SIG-M5 (cell line): Measurements from ENCODE around the gene CABP5.
"Not testable (repeated sequence)": the region's sequence is repeated elsewhere in the genome, so short reads cannot be mapped to it uniquely, and the experiment has no call there.

Source experiments
- DNase-seq: peaks from one replicate; lab custom pipeline; 2025; lab: John Stamatoyannopoulos, UW

Gene CABP5

DNA sequence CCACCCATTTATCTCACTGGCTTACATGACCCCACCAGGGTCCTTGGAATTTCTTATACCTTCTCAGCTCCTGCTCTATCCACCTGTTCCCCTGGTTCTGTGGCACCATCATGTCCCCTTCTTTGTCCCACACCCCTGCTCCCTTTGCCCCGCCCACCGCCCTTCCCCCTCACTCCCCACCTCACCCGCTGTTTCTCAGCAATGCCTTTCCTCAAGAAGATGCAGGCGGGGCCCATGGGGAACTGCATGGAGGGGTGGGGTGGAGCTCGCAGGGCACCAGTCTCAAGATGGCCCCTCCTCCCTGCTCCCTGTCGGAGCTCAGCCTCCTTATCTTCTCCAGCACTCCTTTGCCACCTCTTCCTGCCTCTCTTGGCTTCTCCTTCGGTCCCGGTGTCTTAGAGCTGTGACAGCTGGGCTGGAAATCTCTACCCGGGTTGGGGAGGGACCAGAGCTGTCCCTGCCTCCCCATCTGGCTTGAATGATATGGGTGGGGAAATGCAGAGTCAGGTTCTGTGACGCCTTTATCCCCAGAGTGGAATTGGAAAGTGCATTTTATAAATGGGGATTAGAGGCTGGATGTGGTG is at the start of gene CABP5:
TSS of gene CABP5 (minus strand) at position 405 of the 584 bp plus-strand sequence. CDS start at position 248, 157 bp downstream.
- no peak for DNase-seq

DNA sequence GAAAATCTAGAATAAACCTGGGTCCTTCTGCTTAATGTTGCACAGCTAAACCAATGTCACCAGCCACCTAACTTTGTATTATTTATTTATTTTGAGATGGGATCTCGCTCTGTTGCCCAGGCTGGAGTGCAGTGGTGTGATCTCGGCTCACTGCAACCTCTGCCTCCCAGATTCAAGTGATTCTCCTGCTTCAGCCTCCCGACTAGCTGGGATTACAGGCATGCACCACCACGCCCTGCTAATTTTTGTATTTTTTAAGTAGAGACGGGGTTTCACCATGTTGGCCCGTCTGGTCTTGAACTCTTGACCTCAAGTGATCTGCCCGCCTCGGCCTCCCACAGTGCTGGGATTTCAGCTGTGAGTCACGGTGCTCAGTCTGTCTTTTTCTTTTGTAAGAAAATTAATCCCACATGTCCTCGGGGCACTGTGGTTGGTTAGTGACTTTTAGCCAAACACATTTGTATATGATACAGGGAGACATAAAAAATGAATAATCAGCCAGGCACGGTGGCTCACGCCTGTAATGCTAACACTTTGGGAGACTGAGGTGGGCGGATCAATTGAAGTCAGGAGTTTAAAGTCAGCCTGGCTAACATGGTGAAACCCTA is 47.3 kb upstream of the CABP5 start:
- not testable (repeated sequence) for DNase-seq

DNA sequence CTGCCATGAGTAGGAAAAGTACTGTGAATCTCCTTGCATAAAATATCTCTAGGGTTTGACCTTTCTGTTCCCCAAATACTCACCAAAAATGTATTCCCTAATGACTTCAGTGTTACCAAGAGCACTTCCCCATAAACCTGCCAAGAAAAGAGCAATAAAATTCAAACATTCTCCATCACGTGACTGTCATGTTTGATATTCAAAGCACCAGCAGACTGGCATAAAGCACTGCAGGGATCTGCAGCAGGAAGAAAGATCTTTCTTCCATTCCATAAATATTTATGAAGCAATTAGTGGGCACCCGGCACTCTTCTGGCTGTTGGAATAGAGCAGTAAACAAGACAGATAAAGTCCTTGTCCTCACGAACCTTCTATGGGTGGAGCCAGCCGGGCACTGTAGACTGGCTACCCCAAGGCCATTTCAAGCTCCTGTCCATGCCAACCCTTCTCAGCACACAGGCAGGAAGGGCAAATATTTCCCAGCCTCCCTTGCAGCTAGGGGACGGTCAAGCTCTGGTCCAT is 46.5 kb upstream of the CABP5 start:
- no peak for DNase-seq

DNA sequence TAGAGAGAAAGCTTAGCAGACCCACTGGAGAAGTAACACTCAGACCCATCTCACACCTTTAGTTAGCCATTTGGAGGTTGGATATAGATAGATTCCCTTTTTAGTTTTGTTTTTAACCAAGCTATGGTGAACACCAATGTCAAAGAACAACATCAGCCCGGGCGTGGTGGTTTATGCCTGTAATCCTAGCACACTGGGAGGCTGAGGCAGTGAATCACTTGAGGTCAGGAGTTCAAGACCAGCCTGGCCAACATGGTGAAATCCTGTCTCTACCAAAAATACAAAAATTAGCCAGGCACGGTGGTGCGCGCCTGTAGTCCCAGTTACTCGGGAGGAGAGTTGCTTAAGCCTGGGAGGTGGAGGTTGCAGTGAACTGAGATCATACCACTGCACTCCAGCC is 45.1 kb upstream of the CABP5 start:
- not testable (repeated sequence) for DNase-seq

DNA sequence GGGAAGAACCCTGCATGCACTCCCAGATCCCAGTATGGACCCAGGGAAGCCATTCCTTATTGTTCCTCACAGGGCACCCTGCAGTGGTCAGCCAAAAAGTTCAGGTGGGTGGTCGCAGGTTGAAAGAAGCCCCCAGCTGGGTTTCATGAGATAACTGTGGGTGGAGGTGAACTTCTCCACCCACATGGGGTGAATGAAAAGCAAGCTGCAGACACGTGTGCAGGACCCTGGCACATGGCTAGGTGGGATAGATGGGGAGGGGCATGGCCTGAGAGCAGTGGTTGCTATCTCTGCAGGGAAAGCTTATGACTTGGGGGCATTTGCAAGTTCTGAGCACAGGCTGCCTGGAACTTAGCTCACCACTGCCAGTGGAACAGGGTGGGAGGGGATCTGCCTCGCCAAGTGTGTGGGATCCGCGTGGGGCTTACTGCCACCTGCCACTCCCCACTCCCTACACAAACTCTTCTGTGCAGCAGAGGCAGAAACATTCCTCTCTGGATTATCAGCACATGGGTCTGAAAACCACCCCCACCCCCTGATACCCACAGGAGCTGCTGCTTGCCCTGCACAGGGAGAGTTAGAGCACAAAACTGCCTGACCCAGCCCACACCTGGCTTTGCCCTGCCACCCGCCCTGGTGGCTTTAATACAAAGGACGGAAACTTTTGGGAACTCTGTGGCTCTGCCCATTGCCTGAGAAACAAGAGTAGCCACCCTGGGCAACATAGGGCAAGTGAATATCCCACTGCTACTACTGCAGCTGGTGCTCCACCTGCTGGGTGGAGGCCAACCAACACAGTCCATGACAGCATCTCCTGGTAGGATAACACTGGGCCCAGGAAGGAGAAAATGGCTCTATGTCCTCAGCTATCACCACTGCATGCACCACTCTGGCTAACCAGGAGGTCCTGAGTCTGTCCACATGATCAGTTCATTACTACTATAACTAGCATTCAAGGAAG is 42.3 kb upstream of the CABP5 start:
- DNase-seq: no peak

DNA sequence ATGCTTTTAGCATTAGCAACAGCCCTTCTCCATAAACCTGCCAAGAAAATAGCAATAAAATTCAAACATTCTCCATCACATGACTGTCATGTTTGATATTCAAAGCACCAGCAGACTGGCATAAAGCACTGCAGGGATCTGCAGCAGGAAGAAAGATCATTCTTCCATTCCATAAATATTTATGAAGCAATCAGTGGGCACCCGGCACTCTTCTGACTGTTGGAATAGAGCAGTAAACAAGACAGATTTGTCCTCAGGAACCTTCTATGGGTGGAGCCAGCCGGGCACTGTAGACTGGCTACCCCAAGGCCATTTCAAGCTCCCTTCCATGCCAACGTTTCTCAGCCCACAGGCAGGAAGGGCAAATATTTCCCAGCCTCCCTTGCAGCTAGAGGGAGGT is 41.2 kb upstream of the CABP5 start:
- DNase-seq: no peak

DNA sequence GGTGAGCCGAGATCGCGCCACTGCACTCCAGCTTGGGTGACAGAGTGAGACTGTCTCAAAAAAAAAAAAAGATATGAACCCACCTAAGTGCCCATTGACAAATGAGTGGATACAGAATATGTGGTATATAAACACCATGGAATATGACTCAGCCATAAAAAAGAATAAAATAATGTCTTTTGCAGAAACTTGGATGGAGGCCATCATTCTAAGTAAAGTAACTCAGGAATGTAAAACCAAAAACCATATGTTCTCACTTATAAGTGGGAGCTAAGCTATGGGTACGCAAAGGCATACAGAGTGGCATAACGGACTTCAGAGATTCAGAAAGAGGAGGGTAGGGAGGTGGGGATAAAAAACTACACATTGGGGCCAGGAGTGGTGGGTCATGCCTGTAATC is 37.2 kb upstream of the CABP5 start:
- no peak for DNase-seq

DNA sequence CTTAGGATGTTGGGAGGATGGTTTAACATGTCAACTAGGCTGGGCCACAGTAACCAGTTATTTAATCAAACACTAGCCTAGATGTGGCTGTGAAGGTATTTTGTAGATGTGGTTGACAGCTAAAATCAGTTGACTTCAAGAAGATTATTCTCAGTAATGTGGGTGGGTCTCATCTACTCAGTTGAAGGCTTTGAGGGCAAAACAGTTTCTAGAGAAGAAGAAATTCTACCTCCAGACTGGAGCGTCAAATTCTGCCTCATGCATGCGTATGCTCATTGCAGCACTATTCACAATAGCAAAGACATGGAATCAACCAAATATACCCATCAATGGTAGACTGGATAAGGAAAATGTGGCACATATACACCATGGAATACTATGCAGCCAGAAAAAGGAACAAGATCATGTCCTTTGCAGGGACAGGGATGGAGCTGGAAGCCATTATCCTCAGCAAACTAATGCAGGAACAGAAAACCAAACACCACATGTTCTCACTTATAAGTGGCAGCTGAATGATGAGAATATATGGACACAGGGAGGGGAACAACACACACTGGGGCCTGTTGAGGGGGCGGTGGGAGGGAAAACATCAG is 26.4 kb upstream of the CABP5 start:
- DNase-seq: not testable (repeated sequence)

DNA sequence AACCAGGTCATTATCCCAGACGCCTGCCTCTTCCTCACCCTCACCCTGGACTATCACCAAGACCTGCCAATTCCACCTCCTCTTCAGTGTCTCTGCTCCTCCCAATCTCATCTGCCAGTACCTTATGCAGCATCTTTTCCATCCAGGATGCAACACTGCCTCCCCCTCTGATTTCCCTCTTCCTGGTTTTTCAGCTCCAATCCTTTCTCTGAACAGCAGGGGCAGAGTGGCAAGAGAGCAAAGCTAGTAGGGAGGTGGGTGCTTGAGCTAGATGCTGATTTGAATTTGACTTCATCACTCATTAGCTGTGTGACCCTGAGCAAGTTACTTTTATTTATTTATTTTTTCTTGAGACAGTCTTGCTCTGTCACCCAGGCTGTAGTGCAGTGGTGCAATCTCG is 25.6 kb upstream of the CABP5 start:
- no peak for DNase-seq

DNA sequence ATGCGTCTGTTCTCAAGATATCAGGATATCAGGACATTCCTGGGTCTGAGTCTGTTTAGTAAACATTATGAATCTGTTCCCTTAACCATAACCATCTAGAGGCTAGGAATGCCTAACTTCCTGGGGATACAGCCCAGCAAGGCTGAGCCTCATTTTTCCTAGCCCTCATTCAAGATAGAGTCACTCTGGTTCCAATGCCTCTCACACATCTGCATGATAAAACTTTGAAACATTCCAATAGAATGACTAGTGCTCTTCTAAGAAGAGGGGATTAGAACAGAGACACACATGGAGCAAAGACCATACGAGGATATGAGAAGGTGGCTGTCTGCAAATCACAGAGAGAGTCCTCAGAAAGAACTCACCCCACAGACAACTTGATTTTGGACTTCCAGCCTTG is 20.6 kb upstream of the CABP5 start:
- no peak for DNase-seq

DNA sequence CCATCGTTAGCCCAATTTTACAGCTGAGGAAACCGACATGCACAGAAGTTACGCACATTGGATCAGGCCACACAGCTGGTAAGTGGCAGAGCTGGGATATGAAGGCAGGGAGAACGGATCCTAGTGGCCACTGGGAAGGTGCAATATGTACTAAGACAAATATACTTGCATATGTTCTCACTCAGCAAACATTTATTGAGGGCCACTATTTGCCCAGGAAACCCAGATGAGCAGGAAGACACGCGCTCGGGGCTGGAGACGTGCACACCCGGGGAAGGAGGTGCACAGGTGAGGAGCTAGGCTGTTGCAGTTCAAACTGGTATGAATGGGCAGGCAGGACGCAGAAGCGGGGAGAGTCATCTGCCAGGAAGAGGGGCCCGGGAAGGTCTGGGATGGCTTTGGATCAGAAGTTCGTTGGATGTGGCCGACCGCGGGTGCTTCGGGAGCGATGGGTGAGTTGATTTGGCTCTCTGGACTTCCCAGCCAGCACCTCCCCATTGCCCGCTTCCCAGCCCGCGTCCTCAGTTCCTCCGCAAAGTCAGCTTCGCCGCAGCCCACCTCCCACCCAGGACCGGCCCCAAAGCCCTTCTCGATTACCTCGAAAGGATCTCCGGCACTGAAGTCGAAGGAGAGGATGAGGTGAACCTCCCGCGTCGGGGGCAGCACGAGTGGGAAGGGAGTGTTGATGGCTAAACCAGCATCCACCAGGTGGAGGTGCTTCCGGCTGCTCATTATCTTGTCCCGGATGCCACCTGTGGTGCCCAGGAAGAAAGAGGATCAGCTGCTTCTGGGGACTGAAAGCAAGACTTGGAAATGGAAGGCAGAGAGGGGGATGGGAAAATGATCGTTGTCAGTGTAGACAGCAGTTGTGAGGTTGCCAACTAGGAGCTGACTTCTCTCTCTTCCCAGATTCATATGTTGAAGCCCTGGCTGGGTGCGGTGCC is 17.8 kb upstream of the CABP5 start:
- DNase-seq: no peak

DNA sequence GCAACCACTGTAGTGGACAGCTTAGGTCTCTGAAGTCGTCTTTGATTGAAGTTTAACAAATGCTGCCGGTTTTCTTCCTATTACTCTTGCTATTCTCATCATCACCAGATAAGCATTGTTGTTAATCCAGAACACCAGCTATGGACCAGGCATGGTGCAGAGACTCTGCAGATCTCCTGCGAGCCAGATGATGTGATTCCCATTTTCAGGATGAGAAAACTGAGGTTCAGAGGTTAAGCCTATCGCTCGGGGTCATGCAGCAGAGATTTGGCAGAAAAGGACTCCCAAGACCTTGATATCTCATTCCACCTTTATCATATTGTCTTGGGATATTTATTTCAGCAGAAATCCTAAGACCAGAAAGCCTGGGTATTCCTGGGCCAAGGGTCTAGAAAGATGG is 16.5 kb upstream of the CABP5 start:
- DNase-seq: no peak

DNA sequence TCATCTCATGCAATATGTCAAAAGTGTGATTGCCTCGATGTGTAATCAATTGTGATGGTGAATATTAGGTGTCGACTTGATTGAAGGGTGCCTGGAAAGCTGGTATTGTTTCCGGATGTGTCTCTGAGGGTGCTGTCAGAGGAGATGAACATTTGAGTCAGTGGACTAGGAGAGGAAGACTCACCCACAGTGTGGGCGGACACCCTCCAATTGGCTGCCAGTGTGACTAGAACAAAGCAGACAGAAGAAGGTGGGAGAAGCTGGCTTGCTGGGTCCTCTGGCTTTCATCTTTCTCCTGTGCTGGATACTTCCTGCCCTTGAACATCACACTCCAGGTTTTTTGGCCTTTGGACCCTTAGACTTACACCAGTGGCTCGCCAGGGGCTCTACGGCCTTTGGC is 15.5 kb upstream of the CABP5 start:
- no peak for DNase-seq

DNA sequence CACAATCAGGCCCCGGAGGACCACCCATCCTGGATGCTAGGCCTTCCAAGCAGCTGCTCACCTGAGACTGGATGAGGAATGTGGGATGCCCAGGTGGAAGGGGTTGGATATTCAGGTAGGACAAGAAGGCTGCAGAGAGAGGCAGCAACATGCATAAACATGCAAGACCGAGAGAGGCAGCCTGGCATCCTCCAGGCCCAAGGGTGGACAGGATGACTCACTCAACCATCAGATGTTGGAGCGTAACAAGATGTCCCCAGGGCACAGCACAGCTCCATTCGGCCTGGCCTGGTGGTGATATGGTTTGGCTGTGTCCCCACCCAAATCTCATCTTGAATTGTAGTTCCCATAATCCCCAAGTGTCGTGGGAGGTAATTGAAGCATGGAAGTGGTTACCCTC is 10.0 kb upstream of the CABP5 start:
- DNase-seq: no peak

DNA sequence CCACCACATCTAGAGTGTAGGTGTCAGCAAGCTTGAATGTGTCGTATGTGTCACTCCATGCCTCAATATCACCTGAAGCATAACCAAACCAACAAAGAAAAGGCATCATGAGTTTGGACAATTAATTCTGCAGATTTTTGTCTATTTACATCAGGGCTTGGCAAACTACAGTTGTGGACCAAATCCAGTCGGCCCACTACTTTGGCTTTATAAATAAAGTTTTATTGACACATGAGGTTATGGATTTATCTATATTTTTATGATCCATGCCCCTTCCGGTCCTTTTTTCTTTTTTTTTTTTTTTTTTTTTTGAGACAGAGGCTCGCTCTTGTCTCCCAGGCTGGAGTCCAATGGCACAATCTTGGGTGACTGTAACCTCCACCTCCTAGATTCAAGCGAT is 9.2 kb upstream of the CABP5 start:
- no peak for DNase-seq

DNA sequence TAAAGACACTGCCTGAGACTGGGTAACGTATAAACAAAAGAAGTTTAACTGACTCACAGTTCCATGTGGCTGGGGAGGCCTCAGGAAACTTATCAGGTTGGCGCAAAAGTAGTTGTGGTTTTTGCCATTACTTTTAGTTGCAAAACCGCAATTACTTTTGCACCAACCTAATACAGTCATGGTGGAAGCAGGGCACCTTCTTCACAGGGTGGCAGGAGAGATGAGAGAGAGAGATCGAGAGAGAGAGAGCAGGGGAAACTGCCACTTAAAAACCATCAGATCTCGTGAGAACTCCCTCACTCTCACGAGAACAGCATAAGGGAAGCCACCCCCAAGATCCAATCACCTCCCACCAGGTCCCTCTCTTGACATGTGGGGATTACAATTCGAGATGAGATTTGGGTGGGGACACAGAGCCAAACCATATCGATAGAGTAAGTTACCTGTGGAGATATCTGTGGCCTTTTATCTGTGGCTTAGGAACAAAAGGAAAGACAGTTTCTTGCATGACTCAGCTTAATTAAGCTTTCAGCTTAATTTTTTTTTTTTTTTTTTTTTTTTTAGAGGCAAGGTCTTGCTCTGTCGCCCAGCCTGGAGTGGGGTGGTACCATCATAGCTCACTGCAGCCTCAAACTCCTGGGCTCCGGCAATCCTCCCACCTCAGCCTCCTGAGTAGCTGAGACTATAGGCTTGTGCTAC is 7.6 kb upstream of the CABP5 start:
- no peak for DNase-seq

DNA sequence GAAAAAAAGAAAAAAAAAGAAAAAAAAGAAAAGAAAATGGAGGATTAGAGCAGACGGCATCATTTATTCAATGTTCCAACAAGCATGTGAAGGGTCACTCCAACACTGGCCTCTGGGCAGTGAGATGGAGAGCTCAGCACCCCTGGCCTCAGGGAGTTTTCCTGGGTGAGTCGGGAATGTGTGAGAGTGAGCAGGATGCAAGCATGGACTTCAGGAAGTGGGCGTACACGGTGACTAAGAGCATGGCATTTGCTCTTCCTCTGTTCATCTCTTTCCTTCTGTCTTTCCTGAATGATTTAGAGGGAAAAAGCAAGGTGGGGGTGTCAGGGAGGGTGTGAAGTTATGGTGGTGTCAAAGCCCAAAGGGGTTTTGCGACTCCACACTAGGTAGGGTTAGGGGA is 682 bp upstream of the CABP5 start:
- DNase-seq: no peak

DNA sequence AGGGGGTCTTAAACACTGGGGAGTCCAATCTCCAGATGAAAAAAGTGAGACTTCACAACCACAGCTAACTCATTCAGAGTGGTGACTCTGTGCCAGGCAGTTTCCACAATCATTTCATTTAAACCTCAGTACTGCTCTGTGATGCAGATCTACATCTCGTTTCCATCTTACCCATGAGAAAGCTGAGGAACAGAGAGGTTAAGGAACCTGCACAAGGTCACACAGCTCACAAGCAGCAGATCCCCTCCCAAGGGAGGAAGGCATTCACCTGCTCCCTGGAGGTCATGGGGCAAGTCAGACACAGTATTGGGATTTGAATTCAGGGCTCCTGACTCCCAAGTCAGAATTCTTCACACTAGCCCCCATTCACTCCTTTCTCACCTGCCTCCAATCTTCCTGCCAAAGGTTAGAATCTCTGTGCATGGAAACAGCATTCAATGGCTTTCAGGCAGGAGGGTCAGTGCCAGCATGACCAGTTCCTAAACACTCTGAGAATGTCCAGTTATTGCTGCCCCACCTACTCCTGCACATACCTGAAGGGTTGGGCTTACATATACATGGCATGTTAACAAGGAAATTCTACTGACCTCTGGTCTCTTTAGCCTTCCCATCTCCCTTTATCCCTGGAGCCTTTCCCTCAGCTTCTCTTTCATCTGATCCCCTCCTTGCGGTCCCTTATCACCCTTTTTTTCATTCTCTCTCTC is 1.9 kb downstream of the CABP5 start:
- no peak for DNase-seq

DNA sequence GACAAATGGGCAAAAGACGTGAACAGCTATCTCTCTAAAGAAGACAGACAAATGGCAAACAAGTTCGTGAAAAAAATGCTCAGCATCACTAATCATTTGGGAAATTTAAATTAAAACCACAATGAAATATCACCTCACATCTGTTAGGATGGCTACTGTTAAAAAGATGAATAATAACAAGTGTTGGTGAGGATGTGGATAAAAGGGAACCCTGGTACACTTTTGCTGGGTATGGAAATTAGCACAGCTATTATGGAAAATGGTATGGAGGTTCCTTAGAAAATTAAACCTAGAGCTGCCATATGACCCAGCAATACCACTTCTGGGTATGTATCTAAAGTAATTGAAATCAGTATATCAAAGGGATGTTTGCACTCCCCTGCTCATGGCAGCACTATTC is 7.1 kb downstream of the CABP5 start:
- no peak for DNase-seq

DNA sequence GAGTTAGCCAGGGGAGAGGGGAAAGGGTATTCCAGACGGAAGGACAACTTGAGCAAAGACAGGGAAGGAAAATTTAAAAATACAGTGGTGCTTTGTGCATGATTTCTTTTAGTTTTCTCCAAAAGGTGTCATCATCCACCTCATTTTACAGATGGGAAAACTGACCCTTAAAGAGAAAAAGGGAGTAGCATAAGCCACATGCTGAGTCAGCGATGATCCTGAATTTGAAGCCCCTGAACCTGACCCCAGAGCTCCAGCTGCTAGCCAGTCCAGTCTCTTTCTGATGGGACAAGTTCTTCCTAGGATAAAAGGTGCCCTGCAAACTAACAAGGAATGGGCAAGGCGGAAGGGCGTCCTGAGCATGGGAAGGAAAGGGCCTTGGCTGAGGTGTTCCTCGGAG is 10.3 kb downstream of the CABP5 start:
- DNase-seq: no peak
